HepG2 (cell line): ENCODE measurements around the gene SOBP. TPM values are rescaled to one million over a fixed set of nuclear protein-coding genes. Genes with fewer than 3 reads are reported as not detected.
A peak's percentile ranks its signal among the peaks of the same experiment; 100 is the strongest.

Source experiments
- FOXP1 ChIP-seq, 2 experiments: fragments of 450-650 bp in 1 of 2; IDR thresholded peaks; 2 replicates each; pipeline ENCODE4 v1.6.1; 2017 to 2018; ENCODE audit warnings: antibody characterized with exemption in 1 of 2
- HNF1A ChIP-seq, 2 experiments: sonication (generic) in 1 of 2; formaldehyde crosslinking in 1 of 2; IDR thresholded peaks; 2 replicates each; pipeline versions ENCODE4 v1.4.0 to v1.6.1; 2016 to 2020; ENCODE audit warnings: borderline replicate concordance in 1 of 2, low read depth in 1 of 2, mild to moderate bottlenecking in 1 of 2, missing genetic modification reagents in 1 of 2
- RCOR2 ChIP-seq: IDR thresholded peaks from 2 replicates; pipeline ENCODE4 v1.6.1; 2016; ENCODE audit warnings: missing biosample characterization, missing genetic modification reagents
- UBTF ChIP-seq: sonication (generic); formaldehyde crosslinking; IDR thresholded peaks from 2 replicates; pipeline ENCODE4 v1.4.0; 2020; ENCODE audit warnings: mild to moderate bottlenecking, missing genetic modification reagents
- ZC3H4 ChIP-seq: sonication (generic); formaldehyde crosslinking; IDR thresholded peaks from 2 replicates; pipeline ENCODE4 v1.4.0; 2020; ENCODE audit warnings: missing genetic modification reagents, borderline replicate concordance
- ZFP37 ChIP-seq: sonication (generic); formaldehyde crosslinking; IDR thresholded peaks from 2 replicates; pipeline ENCODE4 v1.4.0; 2020; ENCODE audit warnings: missing genetic modification reagents, borderline replicate concordance
- ZNF232 ChIP-seq: sonication (generic); formaldehyde crosslinking; IDR thresholded peaks from 2 replicates; pipeline ENCODE4 v1.4.0; 2020; ENCODE audit warnings: missing genetic modification reagents, borderline replicate concordance
- ZNF343 ChIP-seq: sonication (generic); formaldehyde crosslinking; IDR thresholded peaks from 2 replicates; pipeline ENCODE4 v1.4.0; 2020; ENCODE audit warnings: mild to moderate bottlenecking, missing genetic modification reagents
- ZNF383 ChIP-seq: sonication (generic); formaldehyde crosslinking; IDR thresholded peaks from 2 replicates; pipeline ENCODE4 v1.4.0; 2020; ENCODE audit warnings: missing genetic modification reagents, mild to moderate bottlenecking, borderline replicate concordance
- ZNF703 ChIP-seq: sonication (generic); formaldehyde crosslinking; IDR thresholded peaks from 2 replicates; pipeline ENCODE4 v1.5.1; 2020; ENCODE audit warnings: missing genetic modification reagents, mild to moderate bottlenecking, moderate library complexity, borderline replicate concordance
- ZNF766 ChIP-seq: sonication (generic); formaldehyde crosslinking; IDR thresholded peaks from 2 replicates; pipeline ENCODE4 v1.5.0; 2020; ENCODE audit warnings: missing genetic modification reagents, borderline replicate concordance
- polyA plus RNA-seq, 8 experiments: library from polyadenylated mRNA; depleted of rRNA in 3 of 8; stranded (reverse) in 7 of 8; unstranded in 1 of 8; fragments of >200 nt; fragmentation: Illumina TruSeq in 4 of 8; extraction: Trizol in 4 of 8; gene quantifications; 2 replicates each; pipeline versions ENCODE4 v1.2.1 to v1.2.3, GENCODE V29; 2011 to 2016; ENCODE audit warnings: low read depth in 4 of 8, missing spikeins in 1 of 8, mixed read lengths in 1 of 8; ENCODE audit not compliant: insufficient read depth in 1 of 8
- total RNA-seq, 5 experiments: library from RNA; depleted of rRNA; stranded (reverse); fragments of >200 nt; fragmentation: Illumina TruSeq; extraction: Trizol; gene quantifications; 2 replicates each; pipeline ENCODE4 v1.2.3, GENCODE V29; 2016; ENCODE audit warnings: low read depth in 1 of 5
- TF ChIP-seq, protein P1 (sequence below): sonication (generic); formaldehyde crosslinking; IDR thresholded peaks from 2 replicates; pipeline ENCODE4 v1.5.0; 2020; ENCODE audit warnings: mild to moderate bottlenecking, missing genetic modification reagents, borderline replicate concordance

The SOBP gene
- total and polyA plus RNA-seq, 2 of the 13 experiments (the other 11 are each of a cell fraction or from before 2014, with no cell fraction given) = 1.5 to 6.9 TPM

DNA sequence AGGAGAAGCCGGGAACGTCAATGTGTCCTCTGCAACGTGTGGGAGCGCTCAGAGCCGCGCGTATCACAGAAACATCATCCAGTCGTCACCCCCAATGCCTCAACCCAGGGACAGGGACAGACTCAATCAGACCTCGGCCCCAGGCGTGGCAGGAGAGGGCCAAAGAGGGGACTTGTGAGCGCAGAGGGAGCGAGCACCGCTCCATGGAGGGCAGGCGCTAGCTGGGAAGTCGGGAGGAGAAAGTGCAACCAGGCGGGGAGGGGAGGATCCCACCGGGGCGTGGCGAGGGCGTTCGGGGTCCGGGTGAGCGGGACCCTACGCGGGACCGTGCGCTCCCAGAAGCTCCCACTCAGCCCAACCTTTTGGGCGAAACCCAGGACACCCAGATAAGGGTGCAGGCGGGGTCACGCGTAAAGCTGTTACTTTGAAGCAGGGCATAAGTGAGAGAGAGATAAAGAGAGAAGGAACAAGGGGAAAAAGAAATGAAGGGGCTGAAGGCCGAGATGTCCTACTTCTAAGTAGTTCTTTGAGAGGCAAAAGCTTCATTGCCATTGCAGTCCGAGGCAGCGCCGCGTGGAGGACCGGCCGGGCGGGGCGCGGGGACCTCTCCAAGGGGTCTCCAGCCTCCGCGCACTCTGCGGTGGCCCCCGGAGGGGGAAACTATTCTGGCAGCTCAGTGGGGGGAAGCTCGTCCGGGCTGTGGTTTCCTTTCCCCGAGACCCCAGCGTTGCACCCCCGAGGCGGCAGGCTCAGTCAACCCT is 862 bp upstream of the SOBP start (continued):
- TF ChIP-seq UBTF (CRISPR knock-in tag) = peak; percentile 75; the same call in 1 of the 2 replicates
- TF ChIP-seq, protein P1, sequence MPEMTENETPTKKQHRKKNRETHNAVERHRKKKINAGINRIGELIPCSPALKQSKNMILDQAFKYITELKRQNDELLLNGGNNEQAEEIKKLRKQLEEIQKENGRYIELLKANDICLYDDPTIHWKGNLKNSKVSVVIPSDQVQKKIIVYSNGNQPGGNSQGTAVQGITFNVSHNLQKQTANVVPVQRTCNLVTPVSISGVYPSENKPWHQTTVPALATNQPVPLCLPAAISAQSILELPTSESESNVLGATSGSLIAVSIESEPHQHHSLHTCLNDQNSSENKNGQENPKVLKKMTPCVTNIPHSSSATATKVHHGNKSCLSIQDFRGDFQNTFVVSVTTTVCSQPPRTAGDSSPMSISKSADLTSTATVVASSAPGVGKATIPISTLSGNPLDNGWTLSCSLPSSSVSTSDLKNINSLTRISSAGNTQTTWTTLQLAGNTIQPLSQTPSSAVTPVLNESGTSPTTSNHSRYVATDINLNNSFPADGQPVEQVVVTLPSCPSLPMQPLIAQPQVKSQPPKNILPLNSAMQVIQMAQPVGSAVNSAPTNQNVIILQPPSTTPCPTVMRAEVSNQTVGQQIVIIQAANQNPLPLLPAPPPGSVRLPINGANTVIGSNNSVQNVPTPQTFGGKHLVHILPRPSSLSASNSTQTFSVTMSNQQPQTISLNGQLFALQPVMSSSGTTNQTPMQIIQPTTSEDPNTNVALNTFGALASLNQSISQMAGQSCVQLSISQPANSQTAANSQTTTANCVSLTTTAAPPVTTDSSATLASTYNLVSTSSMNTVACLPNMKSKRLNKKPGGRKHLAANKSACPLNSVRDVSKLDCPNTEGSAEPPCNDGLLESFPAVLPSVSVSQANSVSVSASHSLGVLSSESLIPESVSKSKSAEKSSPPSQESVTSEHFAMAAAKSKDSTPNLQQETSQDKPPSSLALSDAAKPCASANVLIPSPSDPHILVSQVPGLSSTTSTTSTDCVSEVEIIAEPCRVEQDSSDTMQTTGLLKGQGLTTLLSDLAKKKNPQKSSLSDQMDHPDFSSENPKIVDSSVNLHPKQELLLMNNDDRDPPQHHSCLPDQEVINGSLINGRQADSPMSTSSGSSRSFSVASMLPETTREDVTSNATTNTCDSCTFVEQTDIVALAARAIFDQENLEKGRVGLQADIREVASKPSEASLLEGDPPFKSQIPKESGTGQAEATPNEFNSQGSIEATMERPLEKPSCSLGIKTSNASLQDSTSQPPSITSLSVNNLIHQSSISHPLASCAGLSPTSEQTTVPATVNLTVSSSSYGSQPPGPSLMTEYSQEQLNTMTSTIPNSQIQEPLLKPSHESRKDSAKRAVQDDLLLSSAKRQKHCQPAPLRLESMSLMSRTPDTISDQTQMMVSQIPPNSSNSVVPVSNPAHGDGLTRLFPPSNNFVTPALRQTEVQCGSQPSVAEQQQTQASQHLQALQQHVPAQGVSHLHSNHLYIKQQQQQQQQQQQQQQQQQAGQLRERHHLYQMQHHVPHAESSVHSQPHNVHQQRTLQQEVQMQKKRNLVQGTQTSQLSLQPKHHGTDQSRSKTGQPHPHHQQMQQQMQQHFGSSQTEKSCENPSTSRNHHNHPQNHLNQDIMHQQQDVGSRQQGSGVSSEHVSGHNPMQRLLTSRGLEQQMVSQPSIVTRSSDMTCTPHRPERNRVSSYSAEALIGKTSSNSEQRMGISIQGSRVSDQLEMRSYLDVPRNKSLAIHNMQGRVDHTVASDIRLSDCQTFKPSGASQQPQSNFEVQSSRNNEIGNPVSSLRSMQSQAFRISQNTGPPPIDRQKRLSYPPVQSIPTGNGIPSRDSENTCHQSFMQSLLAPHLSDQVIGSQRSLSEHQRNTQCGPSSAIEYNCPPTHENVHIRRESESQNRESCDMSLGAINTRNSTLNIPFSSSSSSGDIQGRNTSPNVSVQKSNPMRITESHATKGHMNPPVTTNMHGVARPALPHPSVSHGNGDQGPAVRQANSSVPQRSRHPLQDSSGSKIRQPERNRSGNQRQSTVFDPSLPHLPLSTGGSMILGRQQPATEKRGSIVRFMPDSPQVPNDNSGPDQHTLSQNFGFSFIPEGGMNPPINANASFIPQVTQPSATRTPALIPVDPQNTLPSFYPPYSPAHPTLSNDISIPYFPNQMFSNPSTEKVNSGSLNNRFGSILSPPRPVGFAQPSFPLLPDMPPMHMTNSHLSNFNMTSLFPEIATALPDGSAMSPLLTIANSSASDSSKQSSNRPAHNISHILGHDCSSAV (CRISPR knock-in tag) = no peak
- TF ChIP-seq FOXP1 (IDR thresholded peaks at IDR 0.05) = no peak
- TF ChIP-seq FOXP1 (CRISPR knock-in tag; IDR thresholded peaks at IDR 0.05) = no peak
- no peak for TF ChIP-seq ZFP37 (CRISPR knock-in tag)
- TF ChIP-seq ZNF766 (CRISPR knock-in tag) = no peak
- TF ChIP-seq HNF1A (IDR thresholded peaks at IDR 0.05; ENCODE audit: low read depth) = no peak
- no peak for TF ChIP-seq HNF1A (CRISPR knock-in tag; IDR thresholded peaks at IDR 0.05; ENCODE audit: borderline replicate concordance)
- TF ChIP-seq ZC3H4 (CRISPR knock-in tag) = no peak
- no peak for TF ChIP-seq RCOR2
- TF ChIP-seq ZNF232 (CRISPR knock-in tag) = no peak
- TF ChIP-seq ZNF703 = no peak
- no peak for TF ChIP-seq ZNF343 (CRISPR knock-in tag)
- TF ChIP-seq ZNF383 (CRISPR knock-in tag) = no peak
